Breast epithelium (tissue), 4 donors: Measurements from ENCODE around the gene CMTM2. TPM values are rescaled to one million over a fixed set of nuclear protein-coding genes. Genes with fewer than 3 reads are reported as not detected.
A peak's percentile ranks its signal among the peaks of the same experiment; 100 is the strongest.

Experiments used
- DNase-seq, 2 donors: peaks; one replicate each; pipeline ENCODE4 v3.0.0-alpha.2; 2019; ENCODE audit warnings: low spot score in 2 of 2
- H3K27ac ChIP-seq, 2 donors: fragments of 200-600 bp; sonication (generic) in 1 of 2; one replicate each; pipeline ENCODE4 v1.5.1; 2016 to 2019; ENCODE audit warnings: mild to moderate bottlenecking in 1 of 2
- H3K27me3 ChIP-seq, 2 donors: fragments of 200-600 bp; sonication (generic) in 1 of 2; one replicate each; pipeline versions ENCODE4 v1.5.1 to v1.6.0; 2017 to 2019; ENCODE audit warnings: control low read depth in 1 of 2, mild to moderate bottlenecking in 1 of 2
- H3K36me3 ChIP-seq: fragments of 200-600 bp; one replicate; pipeline ENCODE4 v1.5.1; 2019
- H3K4me1 ChIP-seq, 2 donors: fragments of 200-600 bp; sonication (generic); one replicate each; pipeline ENCODE4 v1.5.1; 2016 to 2019; ENCODE audit warnings: control low read depth in 1 of 2
- H3K4me3 ChIP-seq, 3 donors: fragments of 200-600 bp; sonication (generic); 1 replicate in 2 of 3; 2 replicates in 1 of 3; pipeline ENCODE4 v1.5.1; 2016 to 2019; ENCODE audit warnings: mild to moderate bottlenecking in 3 of 3, moderate library complexity in 2 of 3
- H3K9me3 ChIP-seq, 2 donors: fragments of 200-600 bp; sonication (generic) in 1 of 2; one replicate each; pipeline ENCODE4 v1.5.1; 2016 to 2019; ENCODE audit warnings: control low read depth in 1 of 2
- CTCF ChIP-seq, 3 donors: fragments of 450-650 bp; IDR thresholded peaks; one replicate each; pipeline ENCODE4 v1.5.1; 2016 to 2017; ENCODE audit warnings: antibody characterized with exemption in 3 of 3, mild to moderate bottlenecking in 3 of 3, moderate library complexity in 3 of 3
- POLR2A ChIP-seq: fragments of 450-650 bp; IDR thresholded peaks from one replicate; pipeline ENCODE4 v1.6.1; 2016; ENCODE audit warnings: antibody characterized with exemption, mild to moderate bottlenecking, moderate library complexity
- POLR2AphosphoS5 ChIP-seq, 3 donors: sonication (generic); formaldehyde crosslinking; IDR thresholded peaks; one replicate each; pipeline ENCODE4 v1.6.1; 2017; ENCODE audit warnings: antibody characterized with exemption in 3 of 3
- intact Hi-C: fragments of 100-400 bp; cut with DNase I; formaldehyde crosslinking; loops from one replicate; pipeline ENCODE4 v1.15.1; 2023; ENCODE audit warnings: low total_unique reads
- total RNA-seq, 3 donors: library from RNA; depleted of rRNA; stranded (reverse); fragments of >200 nt; gene quantifications; one replicate each; pipeline ENCODE4 v1.1.0, GENCODE V29; 2016

CMTM2 gene
- total RNA-seq, 3 donors from 2014 or later = not detected

- Histone ChIP-seq H3K36me3 (peaks cover 6% of the 10 kb centered on the region), H3K4me1 (peaks cover 0 to 4% of the 10 kb centered on the region in 2 donors), H3K4me3 (no peak overlapping the region), H3K27me3 (no peaks in the 10 kb centered on the region), H3K27ac (no peak overlapping the region), H3K9me3 (no peaks in the 10 kb centered on the region)
- intact Hi-C loops = no loop called here
- TF ChIP-seq CTCF (IDR thresholded peaks at IDR 0.05) (no peak), POLR2AphosphoS5 (IDR thresholded peaks at IDR 0.05) (no peak), POLR2A (no peak)
- DNase-seq = no peak
These were observed 36.9 kb downstream of the CMTM2 start for GRCh38 chr16:66616169-66616568.

DNA sequence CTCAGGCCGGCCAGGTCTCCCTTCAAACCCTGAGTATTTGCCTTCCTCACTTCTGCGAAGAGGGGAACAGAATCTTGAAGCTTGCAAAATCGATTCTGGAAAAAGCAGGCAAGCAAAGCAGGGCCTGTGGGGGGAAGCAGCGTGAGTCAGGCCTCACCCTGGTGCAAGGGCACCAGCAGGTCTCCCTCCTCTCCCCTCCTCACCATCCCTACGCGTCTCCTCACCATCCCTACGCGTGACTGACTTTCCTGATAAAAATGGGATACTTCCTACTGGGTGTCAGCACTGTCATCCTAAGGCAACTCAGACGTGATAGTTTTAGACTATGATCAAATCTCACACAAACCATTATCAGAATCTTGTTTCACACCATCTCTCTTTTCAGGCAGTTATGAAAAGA lies 37.3 kb downstream of the CMTM2 start:
- Histone ChIP-seq H3K4me3 (no peak overlapping the region), H3K4me1 (peaks cover 0 to 4% of the 10 kb centered on the region in 2 donors), H3K9me3 (no peaks in the 10 kb centered on the region), H3K27me3 (no peaks in the 10 kb centered on the region), H3K27ac (no peak overlapping the region), H3K36me3 (peaks cover 6% of the 10 kb centered on the region)
- intact Hi-C loops = no loop called here
- no peak for DNase-seq
- TF ChIP-seq POLR2AphosphoS5 (IDR thresholded peaks at IDR 0.05) = no peak
- no peak for TF ChIP-seq CTCF (IDR thresholded peaks at IDR 0.05)
- no peak for TF ChIP-seq POLR2A

GRCh38 chr16:66617010-66617434 lies 37.8 kb downstream of the CMTM2 start:
- Histone ChIP-seq H3K36me3 (peaks cover 6% of the 10 kb centered on the region), H3K27me3 (no peaks in the 10 kb centered on the region), H3K4me1 (peaks cover 0 to 4% of the 10 kb centered on the region in 2 donors), H3K27ac (no peak overlapping the region), H3K9me3 (no peaks in the 10 kb centered on the region), H3K4me3 (no peak overlapping the region)
- DNase-seq = no peak
- intact Hi-C loops = no loop called here
- TF ChIP-seq POLR2A = no peak
- TF ChIP-seq CTCF (IDR thresholded peaks at IDR 0.05) = no peak
- TF ChIP-seq POLR2AphosphoS5 (IDR thresholded peaks at IDR 0.05) = no peak

DNA sequence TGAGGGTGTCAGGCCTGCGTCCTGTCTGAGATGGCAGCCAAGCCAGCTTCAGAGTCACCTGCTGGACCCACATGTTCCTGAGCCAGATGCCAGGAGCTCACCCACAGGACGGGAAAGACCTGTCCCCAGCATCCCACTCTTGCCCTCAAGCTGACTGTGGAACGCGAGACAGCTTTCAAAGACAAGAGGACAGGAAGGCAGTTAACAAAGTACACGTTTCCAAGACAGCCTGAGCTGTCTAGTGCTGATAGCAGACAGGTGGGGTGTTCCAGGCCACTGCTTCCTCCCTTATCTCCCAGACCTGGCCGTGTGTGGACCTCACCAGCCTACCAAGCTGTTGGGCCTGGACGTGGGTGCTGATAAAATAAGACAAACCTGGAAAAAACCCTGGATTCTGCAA lies 38.5 kb downstream of the CMTM2 start:
- TF ChIP-seq POLR2AphosphoS5 (IDR thresholded peaks at IDR 0.05) = peak in 1 of 3 donors; percentile 48
- TF ChIP-seq CTCF (IDR thresholded peaks at IDR 0.05) = no peak
- Histone ChIP-seq H3K4me1 (peaks cover 0 to 4% of the 10 kb centered on the region in 2 donors), H3K27me3 (no peaks in the 10 kb centered on the region), H3K27ac (peak overlapping the region; percentile 76 to 78), H3K36me3 (peaks cover 1% of the 10 kb centered on the region), H3K9me3 (no peaks in the 10 kb centered on the region), H3K4me3 (no peak overlapping the region)
- DNase-seq = peak in 1 of 2 donors; percentile 79
- intact Hi-C loops = no loop called here

DNA sequence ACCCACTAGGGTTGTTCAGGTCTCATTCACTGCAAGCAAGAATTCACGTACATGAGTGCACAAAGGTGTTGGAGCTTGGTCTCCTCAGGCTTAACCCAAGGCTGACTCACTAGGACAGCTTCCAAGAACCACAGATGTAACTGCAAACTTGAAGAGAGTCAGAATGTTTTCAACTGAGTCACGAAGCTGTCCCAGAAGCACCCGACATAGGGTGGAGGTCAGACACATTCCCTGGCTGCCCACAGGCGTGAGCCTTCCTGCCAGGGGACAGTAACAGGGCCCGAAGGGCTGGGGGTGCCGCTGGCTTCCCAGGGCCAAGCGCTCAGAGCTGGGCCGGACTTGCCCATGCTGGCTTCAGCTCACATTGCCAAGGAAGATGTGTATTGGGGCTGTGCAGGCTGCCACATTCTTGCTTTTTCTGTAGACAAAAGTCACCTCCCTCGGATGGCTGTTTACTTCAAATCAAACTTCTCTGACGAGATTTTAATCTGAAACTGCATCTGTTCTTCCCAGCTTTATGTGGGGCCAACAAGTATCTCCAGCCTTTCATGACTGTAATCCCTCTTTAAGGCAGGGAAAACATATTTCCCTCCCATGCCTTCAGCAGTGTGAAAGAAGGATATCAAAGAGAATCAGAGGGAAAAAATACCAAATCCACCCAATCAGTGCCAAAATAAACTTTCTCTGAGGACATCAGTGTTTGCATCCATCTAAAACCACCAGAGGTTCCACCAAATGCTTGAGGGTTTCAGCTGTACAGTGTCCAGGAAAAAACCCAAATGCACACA lies 39.5 kb downstream of the CMTM2 start:
- H3K4me1 ChIP-seq = peaks cover 0 to 4% of the 10 kb centered on the region in 2 donors
- intact Hi-C loops = no loop called here
- H3K27ac ChIP-seq = peak overlapping the region; percentile 76 to 78
- TF ChIP-seq CTCF (IDR thresholded peaks at IDR 0.05) = no peak
- no peak for TF ChIP-seq POLR2A
- no peak for TF ChIP-seq POLR2AphosphoS5 (IDR thresholded peaks at IDR 0.05)
- no peaks in the 10 kb centered on the region for H3K27me3 ChIP-seq
- H3K4me3 ChIP-seq = no peak overlapping the region
- no peaks in the 10 kb centered on the region for H3K36me3 ChIP-seq
- DNase-seq = no peak
- no peaks in the 10 kb centered on the region for H3K9me3 ChIP-seq
